HuH-7.5 (cell line): ENCODE data around the gene SUN5.
"Not testable (repeated sequence)": the region's sequence is repeated elsewhere in the genome, so short reads cannot be mapped to it uniquely, and the experiment has no call there.

ENCODE experiments used
- DNase-seq: peaks from one replicate; pipeline ENCODE4 v3.0.0; 2011; ENCODE audit warnings: low spot score

The SUN5 gene

GRCh38 chr20:33004141-33004751 is at the start of gene SUN5:
TSS of gene SUN5 (minus strand) at chr20:33004433. CDS start at chr20:33004340, 93 bp downstream.
- no peak for DNase-seq

GRCh38 chr20:33053291-33054106 is 49.3 kb upstream of the SUN5 start, which contains the start of gene BPIFB3:
TSS of gene BPIFB3 (plus strand) at chr20:33053903. CDS start at chr20:33055436, 1,533 bp downstream.
- no peak for DNase-seq

GRCh38 chr20:33051333-33051732 is 47.1 kb upstream of the SUN5 start:
- DNase-seq = no peak

- DNase-seq = no peak
Observed at GRCh38 chr20:33046412-33046811, 42.2 kb upstream of the SUN5 start.

- not testable (repeated sequence) for DNase-seq
Observed at GRCh38 chr20:33045129-33045721, 41.0 kb upstream of the SUN5 start.

GRCh38 chr20:33043731-33044181 is 39.5 kb upstream of the SUN5 start:
- no peak for DNase-seq

DNA sequence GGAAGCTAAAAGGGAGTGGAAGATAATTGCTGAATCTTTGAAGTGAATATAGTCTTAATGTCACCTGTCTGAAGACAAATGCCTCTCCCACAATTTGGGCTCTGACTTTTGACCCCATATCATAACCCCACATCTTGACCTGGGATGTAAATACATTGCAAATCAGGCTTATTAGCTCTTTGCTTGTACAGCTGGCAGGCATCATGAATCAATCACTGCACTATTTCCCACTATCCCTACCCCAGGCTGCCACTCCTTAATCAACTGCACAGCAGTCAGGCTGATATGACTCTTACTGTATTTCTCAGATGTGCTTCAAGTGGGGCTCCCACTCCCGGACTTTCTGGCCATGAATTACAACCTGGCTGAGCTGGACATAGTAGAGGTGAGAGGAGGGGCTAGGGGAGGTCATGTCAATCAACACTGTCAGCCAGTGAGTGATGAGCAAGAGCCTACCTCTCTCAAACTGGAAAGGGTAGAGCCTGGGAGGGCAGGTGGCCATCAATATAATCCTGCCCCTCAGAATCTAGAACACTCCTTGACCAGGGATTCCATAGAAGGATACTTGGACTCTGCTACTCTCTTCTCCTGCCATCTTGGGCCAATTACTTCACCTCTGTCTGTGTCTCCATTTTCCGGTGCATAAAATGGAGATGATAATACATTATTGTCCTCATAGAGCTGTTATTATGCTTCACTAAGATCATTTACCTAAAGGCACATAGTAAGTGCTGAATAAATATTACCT is 38.9 kb upstream of the SUN5 start:
- no peak for DNase-seq

- DNase-seq = no peak
Observed at GRCh38 chr20:33042430-33042829, 38.2 kb upstream of the SUN5 start.

GRCh38 chr20:33038243-33038642 is 34.0 kb upstream of the SUN5 start:
- no peak for DNase-seq

GRCh38 chr20:33037456-33037855 is 33.2 kb upstream of the SUN5 start:
- DNase-seq = no peak

DNA sequence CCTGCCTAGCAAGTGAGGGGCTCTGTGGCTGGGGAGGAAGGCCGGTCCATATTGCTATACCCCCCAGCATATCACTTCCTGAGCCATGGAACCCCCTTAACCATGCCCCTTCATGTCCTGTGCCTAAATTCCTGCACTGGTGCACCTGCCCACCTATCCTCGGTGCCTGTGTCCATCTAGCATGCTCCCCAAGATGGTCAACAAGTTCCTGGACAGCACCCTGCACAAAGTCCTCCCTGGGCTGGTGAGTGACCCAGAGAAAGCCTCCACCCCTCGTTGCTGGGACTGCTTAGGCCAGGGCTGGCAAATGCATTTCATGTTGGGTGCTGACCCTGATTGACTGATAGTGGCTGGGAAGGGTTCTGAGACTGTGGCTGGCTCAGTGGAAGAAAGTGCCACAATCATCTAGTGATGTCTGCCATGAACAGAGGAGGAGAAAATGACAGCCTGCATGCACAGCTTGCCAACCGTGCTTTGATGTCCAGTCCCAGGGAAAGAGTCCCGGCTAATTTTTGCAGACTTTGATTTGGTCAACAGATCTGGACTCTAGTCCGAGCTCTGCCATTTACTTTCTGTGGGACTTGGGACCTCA is 30.8 kb upstream of the SUN5 start:
- DNase-seq = no peak

DNA sequence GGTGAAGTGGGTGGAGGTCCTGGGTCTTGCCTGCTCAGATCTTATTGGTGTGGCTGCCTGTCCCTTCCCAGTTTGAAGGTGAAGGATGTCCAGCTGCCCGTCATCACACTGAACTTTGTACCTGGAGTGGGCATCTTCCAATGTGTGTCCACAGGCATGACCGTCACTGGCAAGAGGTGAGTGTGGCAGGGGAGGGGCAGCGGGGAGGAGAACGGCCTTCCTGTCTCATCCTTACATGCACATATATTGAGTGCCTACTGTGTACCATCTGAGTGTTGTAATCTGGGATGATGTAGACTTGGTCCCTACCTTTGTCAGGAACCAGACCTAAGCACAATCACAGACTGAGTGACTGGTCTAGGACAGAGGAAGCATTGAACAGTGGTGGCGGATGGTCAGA is 29.9 kb upstream of the SUN5 start:
- DNase-seq = no peak

DNA sequence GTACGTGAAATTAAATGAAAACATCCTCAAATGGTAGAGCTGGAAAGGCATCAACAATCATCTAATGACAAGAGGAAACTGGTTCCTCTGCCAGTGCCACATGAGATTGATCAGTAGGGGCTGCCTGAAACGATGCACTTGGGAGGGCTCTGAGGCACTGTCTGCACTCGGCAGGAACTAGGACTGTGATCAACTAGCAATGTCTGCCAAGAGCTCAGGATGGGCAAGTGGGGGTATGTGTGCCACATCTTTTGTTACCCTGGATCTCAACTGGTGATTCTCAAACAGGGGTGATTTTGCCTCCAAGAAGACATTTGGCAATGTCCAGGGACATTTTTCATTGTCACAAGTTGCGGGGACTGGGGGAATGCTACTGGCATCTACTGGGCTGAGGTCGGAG is 29.1 kb upstream of the SUN5 start:
- DNase-seq = no peak

- no peak for DNase-seq
Observed at GRCh38 chr20:33032555-33032954, 28.3 kb upstream of the SUN5 start.

GRCh38 chr20:33031531-33031930 is 27.3 kb upstream of the SUN5 start, which contains the start of gene BPIFB6:
TSS of gene BPIFB6 (plus strand) at chr20:33031648. CDS start at chr20:33031648, 0 bp downstream.
- no peak for DNase-seq

- no peak for DNase-seq
Observed at GRCh38 chr20:33030569-33030968, 26.3 kb upstream of the SUN5 start.

DNA sequence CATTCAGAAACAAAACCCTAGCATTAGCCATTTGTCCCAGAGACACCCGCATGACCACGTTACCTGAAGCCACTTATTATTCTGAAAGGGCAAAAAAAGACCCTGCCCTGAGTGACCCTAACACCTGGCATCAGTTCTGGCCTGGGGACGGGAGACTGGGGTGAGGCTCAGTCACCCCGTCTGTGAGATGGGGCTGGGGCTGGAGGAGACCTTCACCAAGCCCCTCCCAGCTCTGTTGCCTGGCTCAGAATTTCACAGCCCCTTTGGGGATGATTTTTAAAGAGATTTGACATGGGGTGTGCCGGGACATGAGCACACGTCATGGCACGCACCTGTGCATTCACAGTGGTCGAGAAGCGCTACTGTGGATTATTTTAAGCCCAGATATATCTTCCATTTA is 25.8 kb upstream of the SUN5 start:
- no peak for DNase-seq

- DNase-seq = no peak
Observed at GRCh38 chr20:33028875-33029274, 24.6 kb upstream of the SUN5 start.

DNA sequence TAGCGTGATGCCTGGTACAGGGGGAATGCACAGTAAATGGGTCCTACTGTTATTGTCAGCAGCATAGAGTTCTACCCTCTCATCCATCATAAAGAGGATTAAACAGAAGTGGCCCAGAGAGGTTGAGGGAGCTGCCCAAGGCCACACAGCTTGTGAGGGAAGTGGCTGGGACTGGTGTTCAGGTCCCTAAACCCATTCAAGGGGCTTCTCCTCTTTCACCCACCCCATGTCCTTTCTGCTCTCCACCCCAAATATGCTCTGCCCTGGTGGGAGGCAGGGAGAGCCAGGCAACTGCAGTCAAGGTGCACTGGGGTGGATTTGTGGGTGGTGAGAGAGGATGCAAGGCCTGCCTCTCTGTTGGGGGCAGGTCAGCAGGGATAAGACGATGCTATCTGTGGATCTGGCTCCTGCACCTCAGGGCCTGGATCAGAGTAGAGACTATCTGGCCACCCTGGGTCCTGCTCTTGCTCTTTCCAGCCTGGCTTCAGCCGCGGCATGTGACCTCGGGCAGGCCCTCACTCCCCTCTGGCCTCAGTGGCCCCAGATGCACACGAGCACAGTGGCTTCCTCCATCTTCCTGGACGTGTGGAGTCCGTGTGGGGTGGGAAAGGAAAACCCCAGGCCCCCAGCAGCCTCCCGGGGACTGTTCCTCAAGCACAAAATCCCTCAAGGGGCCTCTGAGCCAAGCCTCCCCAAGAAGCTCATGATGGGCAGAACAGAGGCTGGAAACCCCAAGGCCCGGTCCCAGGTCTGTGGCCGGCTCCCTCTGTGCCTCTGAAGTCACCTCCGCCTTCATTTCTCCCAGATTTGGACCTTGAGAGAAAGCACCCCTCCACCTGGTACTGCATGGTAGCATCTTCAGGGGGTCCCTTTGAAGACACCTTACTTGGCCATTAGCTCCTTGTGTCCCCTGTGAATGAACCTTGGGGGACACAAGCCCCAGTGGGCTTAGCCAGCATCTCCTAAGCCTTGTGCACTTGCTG is 23.8 kb upstream of the SUN5 start:
- DNase-seq = no peak
